GM19023 (cell line): ENCODE measurements around the gene HNF1A.
"Not testable (repeated sequence)": the region's sequence is repeated elsewhere in the genome, so short reads cannot be mapped to it uniquely, and the experiment has no call there.

Experiments
- ATAC-seq: cut with Tn5 transposase; IDR thresholded peaks from one replicate; pipeline ENCODE4 v1.9.1; 2021; ENCODE audit warnings: mild to moderate bottlenecking, moderate library complexity; ENCODE audit not compliant: unreplicated experiment

Gene HNF1A

DNA sequence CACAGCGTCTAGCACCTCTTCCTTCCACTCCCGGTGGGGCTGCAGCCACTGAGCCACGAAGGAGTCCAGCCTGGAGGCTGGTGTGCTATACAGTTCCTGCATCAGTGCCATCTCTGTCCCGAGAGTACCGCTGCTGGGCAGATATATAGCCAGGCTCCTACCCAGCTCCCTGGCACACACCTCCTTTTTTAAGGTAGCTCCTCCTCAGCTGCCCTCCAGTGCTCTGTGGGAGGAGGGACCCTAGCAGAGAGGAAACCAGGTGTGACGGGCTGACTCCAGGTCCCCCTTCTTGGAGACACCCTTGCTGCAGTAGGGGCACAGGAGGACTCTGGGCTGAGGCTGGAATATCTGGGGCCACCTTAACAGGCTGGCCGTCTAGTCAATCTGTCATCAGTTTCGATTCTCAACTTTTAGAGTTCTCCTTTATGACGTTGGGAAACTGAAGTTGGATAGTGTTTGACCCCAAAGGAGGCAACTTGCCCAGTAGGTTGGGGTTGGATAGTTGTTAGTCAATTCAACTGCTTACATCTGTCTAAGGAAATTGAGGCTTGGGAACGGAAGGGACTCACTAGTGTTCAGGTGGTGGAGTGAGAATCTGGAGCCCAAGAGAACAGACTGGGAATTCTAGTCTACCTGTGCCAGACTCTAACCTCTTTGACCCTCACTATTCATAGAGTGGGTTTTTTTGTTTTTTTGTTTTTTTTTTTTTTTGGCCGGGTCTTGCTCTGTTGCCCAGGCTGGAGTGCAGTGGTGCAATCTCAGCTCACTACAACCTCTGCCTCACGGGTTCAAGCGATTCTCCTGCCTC is 60.7 kb downstream of the HNF1A start, which contains the start of gene OASL:
TSS of gene OASL (minus strand) at position 386 of the 808 bp plus-strand sequence. CDS start at position 111, 275 bp downstream.
- ATAC-seq, result peak; percentile 79

DNA sequence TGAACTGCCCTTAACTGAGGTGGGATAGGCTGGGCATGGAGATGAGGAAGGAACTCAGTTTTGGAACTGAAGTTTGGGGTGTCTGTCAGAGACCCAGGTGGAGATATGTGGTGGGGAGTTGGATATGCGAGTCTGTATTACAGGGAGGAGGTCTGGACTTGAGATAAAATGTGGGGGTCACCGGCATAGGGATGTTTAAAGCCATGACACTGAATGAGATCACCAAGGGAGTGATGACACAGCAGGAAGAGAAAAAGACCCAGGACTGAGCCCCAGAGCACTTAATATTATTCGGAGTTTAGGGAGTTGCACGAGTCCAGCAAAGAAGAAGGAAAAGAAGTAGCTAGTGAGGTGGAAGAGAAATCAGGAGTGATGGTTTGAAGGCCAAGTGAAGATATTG is 64.7 kb downstream of the HNF1A start:
- no peak for ATAC-seq

DNA sequence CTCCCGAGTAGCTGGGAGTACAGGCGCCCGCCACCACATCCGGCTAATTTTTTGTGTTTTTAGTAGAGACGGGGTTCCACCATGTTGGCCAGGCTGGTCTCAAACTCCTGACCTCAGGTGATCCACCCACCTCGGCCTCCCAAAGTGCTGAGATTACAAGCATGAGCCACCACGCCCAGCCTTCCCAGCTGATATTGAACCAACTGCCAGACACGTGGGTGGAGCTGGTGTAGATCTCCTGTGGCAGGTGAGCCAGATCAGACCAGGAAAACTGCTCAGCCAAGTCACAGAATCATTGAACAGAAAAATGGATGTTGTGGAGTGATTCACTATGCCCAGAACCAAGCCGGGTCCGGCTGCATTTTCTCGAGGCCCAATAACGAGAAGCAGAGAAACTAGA is 69.1 kb downstream of the HNF1A start:
- ATAC-seq, result not testable (repeated sequence)

DNA sequence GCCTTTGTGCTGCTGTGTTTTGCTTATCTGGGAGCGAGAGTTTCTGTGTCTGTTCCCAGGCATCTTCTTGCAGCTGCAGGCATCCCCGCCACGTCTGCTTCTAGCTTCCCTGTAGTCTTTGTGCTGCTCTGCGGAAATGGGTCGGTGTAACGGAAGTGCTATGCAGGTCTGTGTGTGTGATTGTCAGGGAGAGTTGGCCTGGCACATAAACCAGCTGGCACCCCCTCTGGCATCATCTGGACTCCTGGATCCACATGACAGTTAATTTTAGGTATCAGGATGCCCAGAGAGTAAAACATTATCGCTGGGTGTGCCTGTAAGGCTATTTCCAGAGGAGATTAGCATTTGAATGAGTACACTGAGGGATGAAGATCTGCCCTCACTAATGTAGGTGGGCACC is 70.1 kb downstream of the HNF1A start:
- no peak for ATAC-seq

DNA sequence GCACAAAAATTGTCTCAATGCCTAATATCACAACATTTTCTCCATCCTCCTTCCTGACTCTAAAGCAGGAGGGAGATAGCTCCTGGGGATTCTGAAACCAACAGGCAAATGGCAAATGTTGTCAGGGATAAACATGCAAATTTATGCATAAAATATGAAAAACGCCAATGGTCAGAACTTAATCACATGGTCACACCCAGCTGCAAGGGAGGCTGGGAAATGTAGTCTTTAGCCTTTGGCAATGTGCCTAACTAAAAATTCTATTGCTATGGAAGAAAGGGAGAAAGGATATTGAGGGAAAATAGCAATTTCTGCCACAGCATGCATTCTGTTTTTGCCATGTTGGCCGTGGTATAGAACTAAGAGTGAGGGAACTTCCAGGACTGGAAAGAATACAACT is 72.4 kb downstream of the HNF1A start:
- ATAC-seq, result no peak
